ENCODE data around the gene STX1B.

STX1B gene

GRCh38 chr16:30961384-30961783 is 49.1 kb downstream of the STX1B start:
- DNase-seq (ENCODE audit: low read depth) = no peak
- H3K4me3 ChIP-seq (ENCODE audit: low read depth, low read length) = no peak overlapping the region
- no peak for TF ChIP-seq CTCF (IDR thresholded peaks at IDR 0.05; ENCODE audit: control insufficient read depth, extremely low read depth, insufficient read depth)

- peak overlapping the region; percentile 88 for H3K4me3 ChIP-seq (ENCODE audit: low read depth, low read length)
- no peak for TF ChIP-seq CTCF (IDR thresholded peaks at IDR 0.05; ENCODE audit: control insufficient read depth, extremely low read depth, insufficient read depth)
- no peak for DNase-seq (ENCODE audit: low read depth)
Observed at GRCh38 chr16:30958175-30959079, 52.0 kb downstream of the STX1B start.

- no peak for TF ChIP-seq CTCF (IDR thresholded peaks at IDR 0.05; ENCODE audit: control insufficient read depth, extremely low read depth, insufficient read depth)
Observed at GRCh38 chr16:30957456-30958174, 52.8 kb downstream of the STX1B start, which contains the start of gene SETD1A. Gene SETD1A (plus strand): TSS chr16:30957754. CDS start chr16:30958732, 978 bp downstream.

GRCh38 chr16:30956601-30957455 is 53.6 kb downstream of the STX1B start:
- DNase-seq (ENCODE audit: low read depth) = peak; percentile 37
- peak; percentile 35; the same call in 1 of the 2 replicates for TF ChIP-seq CTCF (IDR thresholded peaks at IDR 0.05; ENCODE audit: control insufficient read depth, extremely low read depth, insufficient read depth)
- H3K4me3 ChIP-seq (ENCODE audit: low read depth, low read length) = peak overlapping the region; percentile 88

More at GRCh38 chr16:30957456-30958174, 52.8 kb downstream of the STX1B start, which contains the start of gene SETD1A:
- H3K4me3 ChIP-seq (ENCODE audit: low read depth, low read length) = peak within 1 kb of the TSS; percentile 88
- peak; percentile 83 for DNase-seq (ENCODE audit: low read depth)

GRCh38 chr16:30954993-30955392 is 55.4 kb downstream of the STX1B start:
- H3K4me3 ChIP-seq (ENCODE audit: low read depth, low read length) = no peak overlapping the region
- TF ChIP-seq CTCF (IDR thresholded peaks at IDR 0.05; ENCODE audit: control insufficient read depth, extremely low read depth, insufficient read depth) = no peak
- no peak for DNase-seq (ENCODE audit: low read depth)

- DNase-seq (ENCODE audit: low read depth) = no peak
- peak; percentile 40 for TF ChIP-seq CTCF (IDR thresholded peaks at IDR 0.05; ENCODE audit: control insufficient read depth, extremely low read depth, insufficient read depth)
- no peak overlapping the region for H3K4me3 ChIP-seq (ENCODE audit: low read depth, low read length)
Observed at GRCh38 chr16:30953511-30954124, 56.8 kb downstream of the STX1B start.

All from LNCaP clone FGC (cell line).